ENCODE results near the gene MRPL42.
"Not testable (repeated sequence)": the region's sequence is repeated elsewhere in the genome, so short reads cannot be mapped to it uniquely, and the experiment has no call there.

The MRPL42 gene

DNA sequence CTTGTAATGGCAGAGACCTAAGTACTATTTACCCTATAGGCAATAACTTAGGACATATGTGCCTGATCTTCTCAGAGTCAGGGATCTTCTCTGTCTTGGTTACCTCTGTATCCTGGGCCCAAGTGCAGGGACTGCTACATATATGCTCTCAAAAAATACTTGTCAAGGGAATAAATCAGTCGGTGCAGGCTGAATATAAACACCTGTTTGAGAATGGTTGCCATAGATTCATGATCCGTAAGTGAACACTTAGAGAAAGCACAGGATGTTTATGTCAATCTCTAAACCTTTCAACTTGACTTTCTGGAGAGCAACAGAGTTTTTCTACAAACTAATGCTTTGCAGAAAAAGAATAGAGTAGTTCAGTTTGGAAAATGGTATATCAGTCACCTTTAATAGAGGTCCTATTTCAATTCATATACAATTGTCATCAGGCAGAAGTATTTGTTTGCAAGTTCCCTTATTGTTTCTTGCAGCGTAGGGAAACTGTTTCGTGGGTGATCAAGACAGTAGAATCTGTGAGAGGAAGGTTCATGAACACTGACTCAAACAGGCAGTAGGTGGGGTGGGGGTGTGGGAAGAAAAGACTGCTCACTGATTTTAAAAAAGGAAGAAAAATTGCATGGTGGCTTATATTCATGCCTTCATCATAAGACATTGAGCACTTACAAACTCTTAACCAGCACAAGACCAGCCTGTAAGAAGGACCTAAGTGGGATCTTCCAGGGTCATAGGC is 19.6 kb upstream of the MRPL42 start:
- FAIRE-seq, result no peak

DNA sequence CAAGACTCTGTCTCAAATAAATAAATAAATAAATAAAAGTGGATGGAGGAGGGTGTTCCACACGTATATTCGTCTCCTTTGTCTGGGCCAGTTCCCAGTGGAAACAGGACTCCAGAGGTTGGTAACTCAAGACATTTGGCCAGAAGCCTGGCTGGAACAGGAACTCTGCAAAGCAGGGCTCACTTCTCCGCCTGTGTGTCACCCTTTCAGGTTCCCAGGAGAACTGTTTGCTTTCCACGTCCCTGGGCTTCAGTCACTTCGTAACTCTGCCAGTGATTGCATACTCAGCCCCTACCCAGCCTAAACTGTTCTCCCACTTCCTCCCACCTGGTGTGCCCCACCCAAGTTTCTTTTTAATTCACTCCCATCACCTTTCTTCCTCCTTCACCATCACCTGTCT is 18.5 kb upstream of the MRPL42 start:
- no peak for FAIRE-seq

DNA sequence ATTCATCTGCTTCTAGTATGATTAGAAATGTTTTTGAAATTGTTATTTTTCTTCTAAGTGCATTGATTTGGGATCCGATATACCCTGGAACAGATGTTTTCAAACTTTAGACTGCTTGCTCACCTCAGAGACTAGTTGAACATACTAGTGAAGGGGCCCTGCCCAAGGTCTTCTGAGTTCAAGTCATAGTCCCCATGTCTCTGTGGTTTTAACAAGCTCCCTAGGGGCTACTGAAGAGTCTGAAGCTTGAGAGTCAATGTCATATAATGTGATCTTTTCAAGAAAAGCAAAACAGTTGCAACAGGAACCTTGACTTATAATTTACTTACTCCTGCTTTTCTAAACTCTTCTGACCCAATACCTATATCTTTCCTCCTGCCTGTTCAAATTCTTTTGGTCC is 18.0 kb upstream of the MRPL42 start:
- FAIRE-seq, result no peak

DNA sequence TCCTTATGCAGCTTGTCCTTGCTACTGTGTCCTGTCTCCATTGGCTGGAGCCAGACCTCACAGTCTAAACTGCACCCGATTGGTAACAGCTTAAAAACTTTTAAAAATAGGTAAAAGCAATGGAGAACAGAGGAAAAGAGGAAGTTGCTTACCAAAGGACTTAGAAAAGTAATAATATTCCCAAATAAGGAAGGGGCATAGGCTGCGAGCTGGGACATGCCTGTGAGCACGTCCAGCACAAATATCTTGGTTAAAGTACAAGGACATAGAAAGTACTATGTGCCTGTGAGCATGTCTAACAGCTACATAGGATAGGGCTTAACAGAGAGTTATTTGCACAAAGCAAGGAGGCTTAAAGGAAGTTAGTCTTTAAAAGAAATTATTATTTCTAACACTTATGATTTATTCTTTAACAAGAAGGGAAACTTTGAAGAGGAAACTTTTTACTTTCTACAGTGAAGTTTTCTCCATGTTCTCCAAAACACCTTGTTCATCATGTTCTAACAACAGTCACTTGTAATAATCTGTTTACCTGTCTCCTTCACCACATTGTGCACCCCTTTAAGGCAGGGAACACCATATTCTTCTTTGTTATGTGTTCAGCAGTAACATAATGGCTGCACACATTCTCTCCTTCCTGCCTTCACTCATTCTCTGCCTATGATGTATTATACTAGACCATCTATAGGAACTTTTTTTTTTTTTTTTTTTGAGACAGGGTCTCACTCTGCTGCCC is 15.7 kb upstream of the MRPL42 start:
- FAIRE-seq, result peak; percentile 19

GRCh38 chr12:93453633-93454032 is 13.7 kb upstream of the MRPL42 start:
- FAIRE-seq, result no peak

DNA sequence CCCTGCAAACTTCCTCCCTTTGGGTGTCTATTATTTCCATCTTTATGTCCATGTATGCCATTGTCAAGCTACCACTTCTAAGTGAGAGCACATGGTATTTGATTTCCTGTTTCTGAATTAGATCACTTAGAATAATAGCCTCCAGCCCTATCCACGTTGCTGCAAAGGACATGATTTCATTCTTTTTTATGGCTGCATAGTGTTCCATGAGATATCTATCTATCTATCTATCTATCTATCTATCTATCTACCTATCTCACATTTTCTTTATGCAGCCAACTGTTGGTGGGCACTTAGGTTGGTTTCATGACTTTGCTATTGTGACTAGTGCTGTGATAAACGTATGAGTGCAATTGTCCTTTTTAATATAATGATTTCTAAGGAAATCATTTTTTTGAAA is 11.2 kb upstream of the MRPL42 start:
- FAIRE-seq, result no peak

GRCh38 chr12:93459097-93459496 is 8.2 kb upstream of the MRPL42 start:
- FAIRE-seq, result no peak

- FAIRE-seq, result no peak
These were observed 7.3 kb upstream of the MRPL42 start for GRCh38 chr12:93460003-93460402.

- no peak for FAIRE-seq
These were observed 6.4 kb upstream of the MRPL42 start for GRCh38 chr12:93460902-93461301.

GRCh38 chr12:93461503-93461902 is 5.8 kb upstream of the MRPL42 start:
- no peak for FAIRE-seq

- FAIRE-seq, result no peak
These were observed 1.5 kb upstream of the MRPL42 start for GRCh38 chr12:93465841-93466240.

GRCh38 chr12:93466625-93467350 is 526 bp upstream of the MRPL42 start:
- FAIRE-seq, result no peak

- FAIRE-seq, result no peak
These were observed 676 bp downstream of the MRPL42 start for GRCh38 chr12:93468008-93468371.

DNA sequence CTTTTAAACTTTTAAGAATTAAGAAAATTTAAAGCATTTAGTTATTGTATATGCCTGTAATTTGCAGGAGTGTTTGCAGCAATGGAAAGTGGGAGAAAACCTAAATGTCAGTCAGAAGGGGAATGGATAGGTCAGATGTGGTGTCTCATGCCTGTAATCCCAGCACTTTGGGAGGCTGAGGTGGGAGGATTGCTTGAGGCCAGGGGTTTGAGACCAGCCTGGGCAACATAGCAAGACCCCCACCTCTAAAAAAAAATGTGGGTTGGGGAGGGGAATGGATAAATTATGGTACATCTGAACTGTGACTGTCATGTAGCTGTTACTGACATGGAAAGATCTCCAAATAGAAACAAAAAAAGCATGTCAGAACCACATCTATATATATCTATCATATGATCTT is 2.1 kb downstream of the MRPL42 start:
- no peak for FAIRE-seq

- FAIRE-seq, result no peak
These were observed 9.2 kb downstream of the MRPL42 start for GRCh38 chr12:93476555-93476954.

GRCh38 chr12:93482721-93483120 is 15.4 kb downstream of the MRPL42 start:
- no peak for FAIRE-seq

DNA sequence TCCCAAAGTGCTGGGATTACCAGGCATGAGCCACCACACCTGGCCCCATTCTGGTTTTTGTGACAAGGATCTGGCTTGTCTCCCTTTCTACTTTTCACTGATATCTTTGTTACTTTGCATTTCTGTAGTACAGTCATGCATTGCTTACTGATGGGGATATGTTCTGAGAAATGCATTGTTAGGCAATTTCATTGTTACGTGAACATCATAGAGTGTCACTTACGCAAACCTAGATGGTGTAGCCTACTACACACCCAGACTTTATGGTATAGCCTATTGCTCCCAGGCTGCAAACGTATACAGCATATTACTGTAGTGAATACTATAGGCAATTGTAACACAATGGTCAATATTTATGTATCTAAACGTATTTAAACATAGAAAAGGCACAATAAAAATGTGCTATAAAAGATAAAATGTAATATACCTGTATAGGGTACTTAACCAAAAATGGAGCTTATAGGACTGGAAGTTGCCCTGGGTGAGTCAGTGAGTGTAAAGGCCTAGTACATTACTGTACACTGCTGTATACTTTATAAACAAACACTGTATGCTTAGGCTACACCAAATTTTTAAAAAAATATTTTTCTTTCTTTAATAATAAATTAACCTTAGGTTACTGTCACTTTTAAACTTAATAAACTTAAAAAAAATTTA is 16.0 kb downstream of the MRPL42 start:
- no peak for FAIRE-seq

DNA sequence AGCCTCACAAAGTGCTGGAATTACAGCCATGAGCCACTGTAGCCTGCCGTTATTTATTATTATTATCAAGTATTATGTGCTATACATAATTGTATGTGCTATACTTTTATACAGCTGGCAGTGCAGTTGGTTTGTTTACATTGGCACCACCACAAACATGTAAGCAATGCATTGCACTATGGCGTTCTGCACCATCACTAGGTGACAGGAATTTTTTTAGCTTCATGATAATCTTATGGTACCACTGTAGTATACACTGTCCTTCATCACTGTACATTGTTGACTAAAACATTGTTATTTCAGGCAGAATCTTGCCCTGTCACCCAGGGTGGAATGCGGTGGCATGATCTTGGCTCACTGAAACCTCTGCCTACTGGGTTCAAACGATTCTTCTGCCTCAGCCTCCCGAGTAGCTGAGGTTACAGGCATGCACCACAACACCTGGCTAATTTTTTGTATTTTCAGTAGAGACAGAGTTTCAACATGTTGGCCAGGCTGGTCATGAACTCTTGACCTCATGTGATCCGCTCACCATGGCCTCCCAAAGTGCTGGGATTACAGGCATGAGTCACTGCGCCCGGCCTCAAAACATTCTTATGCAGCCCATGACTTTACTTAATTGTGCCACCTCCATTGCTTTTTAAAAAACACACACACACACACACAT is 17.1 kb downstream of the MRPL42 start:
- no peak for FAIRE-seq

DNA sequence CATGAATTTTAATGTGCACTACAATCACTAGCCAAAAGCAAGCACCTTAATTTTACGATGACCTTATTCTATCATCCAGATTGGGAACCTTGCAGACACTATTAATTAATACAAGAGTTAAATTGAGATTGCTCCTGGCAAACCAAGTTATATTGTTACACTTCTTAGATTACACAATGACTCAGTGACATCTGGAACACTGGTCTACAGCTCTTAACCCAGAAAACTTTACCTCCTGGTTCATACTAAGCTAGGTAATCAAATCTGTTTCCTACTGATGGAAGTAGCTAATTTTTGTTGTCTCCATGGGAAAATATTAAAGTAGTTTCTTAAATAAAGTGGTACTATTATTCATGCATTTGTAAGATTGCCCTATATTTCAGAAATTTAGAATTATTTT is 25.5 kb downstream of the MRPL42 start:
- not testable (repeated sequence) for FAIRE-seq

DNA sequence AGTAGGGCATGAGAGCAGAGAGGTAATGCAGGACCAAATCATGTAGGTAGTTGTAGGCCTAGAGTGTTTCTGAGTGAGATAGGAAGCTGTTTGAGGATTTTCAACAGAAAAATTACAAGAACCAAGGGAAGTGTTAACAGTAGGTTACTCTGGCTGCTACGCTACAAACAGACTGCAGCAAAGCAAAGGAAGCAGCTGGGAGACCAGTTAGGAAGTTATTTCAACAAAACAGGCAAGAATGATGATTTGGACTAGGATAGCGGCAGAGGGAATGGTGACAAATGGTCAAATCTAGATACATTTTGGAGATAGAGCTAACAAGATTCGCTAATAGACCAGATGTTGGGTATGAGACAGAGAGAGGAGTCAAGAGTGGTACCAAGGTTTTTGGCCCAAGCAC is 26.8 kb downstream of the MRPL42 start:
- no peak for FAIRE-seq

DNA sequence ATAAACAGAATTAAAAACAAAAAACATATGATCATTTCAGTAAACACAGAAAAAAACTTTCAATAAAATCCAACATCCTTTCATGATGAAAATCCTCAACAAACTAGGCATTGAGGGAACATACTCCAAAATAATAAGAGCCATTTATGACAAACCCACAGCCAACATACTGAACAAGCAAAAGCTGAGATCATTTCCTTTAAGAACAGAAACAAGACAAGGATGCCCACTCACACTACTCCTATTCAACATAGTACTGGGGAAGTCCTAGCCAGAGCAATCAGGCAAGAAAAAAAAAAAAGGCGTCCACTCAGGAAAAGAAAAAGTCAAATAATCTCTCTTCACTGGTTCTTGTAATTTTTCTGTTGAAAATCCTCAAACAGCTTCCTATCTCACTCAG is 30.1 kb downstream of the MRPL42 start:
- no peak for FAIRE-seq

DNA sequence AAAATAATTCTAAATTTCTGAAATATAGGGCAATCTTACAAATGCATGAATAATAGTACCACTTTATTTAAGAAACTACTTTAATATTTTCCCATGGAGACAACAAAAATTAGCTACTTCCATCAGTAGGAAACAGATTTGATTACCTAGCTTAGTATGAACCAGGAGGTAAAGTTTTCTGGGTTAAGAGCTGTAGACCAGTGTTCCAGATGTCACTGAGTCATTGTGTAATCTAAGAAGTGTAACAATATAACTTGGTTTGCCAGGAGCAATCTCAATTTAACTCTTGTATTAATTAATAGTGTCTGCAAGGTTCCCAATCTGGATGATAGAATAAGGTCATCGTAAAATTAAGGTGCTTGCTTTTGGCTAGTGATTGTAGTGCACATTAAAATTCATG is 31.5 kb downstream of the MRPL42 start:
- not testable (repeated sequence) for FAIRE-seq

DNA sequence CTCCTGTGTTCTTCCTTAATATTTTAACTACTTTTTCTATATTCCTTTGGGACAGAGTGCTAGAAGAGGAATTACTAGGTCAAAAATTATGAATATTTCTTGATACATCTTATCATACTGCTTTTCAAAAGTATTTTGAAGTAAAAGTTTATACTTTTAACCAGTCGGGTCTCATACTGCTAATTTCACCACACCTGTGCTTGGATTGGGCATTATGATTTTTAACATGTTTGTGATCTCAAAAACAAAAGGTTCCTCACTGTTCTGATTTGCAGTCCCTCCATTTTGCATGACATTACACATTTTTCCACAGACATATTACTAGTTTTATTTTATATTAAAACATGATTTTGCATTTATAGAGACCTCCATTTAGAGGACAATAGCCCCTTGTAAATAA is 32.9 kb downstream of the MRPL42 start:
- no peak for FAIRE-seq

All from A204.1 (cell line).